HepG2 (cell line): ENCODE measurements around the gene PSMC3IP. TPM values are rescaled to one million over a fixed set of nuclear protein-coding genes. Genes with fewer than 3 reads are reported as not detected.
A peak's percentile ranks its signal among the peaks of the same experiment; 100 is the strongest.

Experiments
- ATAD3A ChIP-seq: sonication (generic); formaldehyde crosslinking; IDR thresholded peaks from 2 replicates; pipeline ENCODE4 v1.4.0; 2020; ENCODE audit warnings: missing genetic modification reagents
- ATF2 ChIP-seq: sonication (generic); formaldehyde crosslinking; IDR thresholded peaks from 2 replicates; pipeline ENCODE4 v1.4.0; 2020; ENCODE audit warnings: missing genetic modification reagents
- CCAR2 ChIP-seq: fragments of 200-400 bp; formaldehyde crosslinking; optimal IDR thresholded peaks from 2 replicates; pipeline ENCODE3; 2018; ENCODE audit warnings: low read depth, mild to moderate bottlenecking, low read length, moderate library complexity
- HDAC6 ChIP-seq: fragments of 200-600 bp; sonication (generic); IDR thresholded peaks from 2 replicates; pipeline ENCODE4 v1.7.0; 2017; ENCODE audit warnings: mild to moderate bottlenecking, antibody characterized with exemption, low read length, low read depth
- KAT8 ChIP-seq: IDR thresholded peaks from 2 replicates; pipeline ENCODE4 v1.6.1; 2016; ENCODE audit warnings: missing genetic modification reagents, missing compliant biosample characterization
- MAFF ChIP-seq: IDR thresholded peaks from 2 replicates; pipeline ENCODE4 v1.6.1; 2011; ENCODE audit warnings: low read depth, low read length, improper control_type of control experiment
- MXD4 ChIP-seq: IDR thresholded peaks from 2 replicates; pipeline ENCODE4 v1.6.1; 2016; ENCODE audit warnings: mild to moderate bottlenecking, missing biosample characterization, missing genetic modification reagents
- NFIB ChIP-seq: sonication (generic); formaldehyde crosslinking; IDR thresholded peaks from 2 replicates; pipeline ENCODE4 v1.9.0; 2021; ENCODE audit warnings: missing genetic modification reagents, mild to moderate bottlenecking, borderline replicate concordance
- NR2C2 ChIP-seq: sonication (generic); formaldehyde crosslinking; IDR thresholded peaks from 2 replicates; pipeline ENCODE4 v1.4.0; 2020; ENCODE audit warnings: missing genetic modification reagents, mild to moderate bottlenecking, moderate library complexity, borderline replicate concordance
- RBM22 ChIP-seq: fragments of 200-400 bp; formaldehyde crosslinking; optimal IDR thresholded peaks from 2 replicates; pipeline ENCODE3; 2017; ENCODE audit warnings: mild to moderate bottlenecking, low read length, moderate library complexity
- SOX5 ChIP-seq: IDR thresholded peaks from 2 replicates; pipeline ENCODE4 v1.6.1; 2016; ENCODE audit warnings: borderline replicate concordance
- ZFP36L1 ChIP-seq: sonication (generic); formaldehyde crosslinking; IDR thresholded peaks from 2 replicates; pipeline ENCODE4 v1.8.0; 2022; ENCODE audit warnings: mild to moderate bottlenecking, missing genetic modification reagents, moderate library complexity
- ZHX2 ChIP-seq, 2 experiments: sonication (generic) in 1 of 2; formaldehyde crosslinking in 1 of 2; IDR thresholded peaks; 2 replicates each; pipeline versions ENCODE4 v1.6.1 to v1.9.0; 2014 to 2022; ENCODE audit warnings: antibody characterized with exemption in 1 of 2, borderline replicate concordance in 1 of 2, inconsistent platforms in 1 of 2, low read depth in 1 of 2, missing genetic modification reagents in 1 of 2
- ZNF225 ChIP-seq: sonication (generic); formaldehyde crosslinking; IDR thresholded peaks from 2 replicates; pipeline ENCODE4 v1.4.0; 2020; ENCODE audit warnings: mild to moderate bottlenecking, missing genetic modification reagents
- ZNF367 ChIP-seq: sonication (generic); formaldehyde crosslinking; IDR thresholded peaks from 2 replicates; pipeline ENCODE4 v1.4.0; 2020; ENCODE audit warnings: missing genetic modification reagents, borderline replicate concordance
- ZNF441 ChIP-seq: sonication (generic); formaldehyde crosslinking; IDR thresholded peaks from 2 replicates; pipeline ENCODE4 v1.7.0; 2021; ENCODE audit warnings: missing genetic modification reagents, borderline replicate concordance
- ZNF513 ChIP-seq: sonication (generic); formaldehyde crosslinking; conservative IDR thresholded peaks from 2 replicates; pipeline ENCODE4 v1.5.0; 2020; ENCODE audit warnings: missing genetic modification reagents
- ZNF576 ChIP-seq: sonication (generic); formaldehyde crosslinking; IDR thresholded peaks from 2 replicates; pipeline ENCODE4 v1.4.0; 2020; ENCODE audit warnings: mild to moderate bottlenecking, missing genetic modification reagents
- ZNF768 ChIP-seq: sonication (generic); formaldehyde crosslinking; IDR thresholded peaks from 2 replicates; pipeline ENCODE4 v1.4.0; 2020; ENCODE audit warnings: missing genetic modification reagents
- polyA plus RNA-seq, 8 experiments: library from polyadenylated mRNA; depleted of rRNA in 3 of 8; stranded (reverse) in 7 of 8; unstranded in 1 of 8; fragments of >200 nt; fragmentation: Illumina TruSeq in 4 of 8; extraction: Trizol in 4 of 8; gene quantifications; 2 replicates each; pipeline versions ENCODE4 v1.2.1 to v1.2.3, GENCODE V29; 2011 to 2016; ENCODE audit warnings: low read depth in 4 of 8, missing spikeins in 1 of 8, mixed read lengths in 1 of 8; ENCODE audit not compliant: insufficient read depth in 1 of 8
- total RNA-seq, 5 experiments: library from RNA; depleted of rRNA; stranded (reverse); fragments of >200 nt; fragmentation: Illumina TruSeq; extraction: Trizol; gene quantifications; 2 replicates each; pipeline ENCODE4 v1.2.3, GENCODE V29; 2016; ENCODE audit warnings: low read depth in 1 of 5

The PSMC3IP gene
- total and polyA plus RNA-seq, 2 of the 13 experiments (the other 11 are each of a cell fraction or from before 2014, with no cell fraction given) = 6.5 to 22.4 TPM

- TF ChIP-seq ATAD3A (CRISPR knock-in tag) = 0 out of 2 replicates have a peak, but pooled peaks have one; percentile 60
- peak; percentile 78 for TF ChIP-seq ZHX2 (IDR thresholded peaks at IDR 0.05; ENCODE audit: low read depth)
- no peak for TF ChIP-seq ZHX2 (CRISPR knock-in tag; IDR thresholded peaks at IDR 0.05; ENCODE audit: borderline replicate concordance)
- TF ChIP-seq ATF2 (CRISPR knock-in tag) = peak; percentile 62
- no peak for TF ChIP-seq ZNF513 (CRISPR knock-in tag)
- TF ChIP-seq RBM22 = peak; percentile 91
- no peak for TF ChIP-seq CCAR2
- peak; percentile 71; the same call in 1 of the 2 replicates for TF ChIP-seq ZNF441 (CRISPR knock-in tag)
- TF ChIP-seq ZFP36L1 (CRISPR knock-in tag) = peak; percentile 85; the same call in 1 of the 2 replicates
- no peak for TF ChIP-seq HDAC6
- TF ChIP-seq ZNF225 (CRISPR knock-in tag) = peak; percentile 66; the same call in 1 of the 2 replicates
- TF ChIP-seq MAFF = no peak
- TF ChIP-seq NR2C2 = peak; percentile 92
- no peak for TF ChIP-seq MXD4 (CRISPR knock-in tag)
- TF ChIP-seq KAT8 (CRISPR knock-in tag) = peak; percentile 95
- no peak; the same call in 1 of the 2 replicates for TF ChIP-seq SOX5 (CRISPR knock-in tag)
- peak; percentile 87 for TF ChIP-seq ZNF367 (CRISPR knock-in tag)
- peak; percentile 65; the same call in 1 of the 2 replicates for TF ChIP-seq ZNF768 (CRISPR knock-in tag)
- TF ChIP-seq ZNF576 (CRISPR knock-in tag) = peak; percentile 87; the same call in 1 of the 2 replicates
- TF ChIP-seq NFIB (CRISPR knock-in tag) = no peak
Measured at GRCh38 chr17:42577532-42578281, at the start of gene PSMC3IP (continued).
